GM18951 (cell line): Measurements from ENCODE around the gene ADH1C.

Source experiments
- POLR2A ChIP-seq: IDR thresholded peaks from 4 replicates; pipeline ENCODE4 v1.6.1; 2011; ENCODE audit warnings: mild to moderate bottlenecking; ENCODE audit not compliant: insufficient read length, insufficient read depth; ENCODE audit errors: extremely low read depth
- in situ Hi-C: fragments of 300-500 bp; cut with MboI; formaldehyde crosslinking; loops from one replicate; pipeline ENCODE4 v1.12.0; 2022; ENCODE audit warnings: low sequenced_read_pairs, mixed read lengths, inconsistent platforms; ENCODE audit not compliant: unreplicated experiment

The ADH1C gene

DNA sequence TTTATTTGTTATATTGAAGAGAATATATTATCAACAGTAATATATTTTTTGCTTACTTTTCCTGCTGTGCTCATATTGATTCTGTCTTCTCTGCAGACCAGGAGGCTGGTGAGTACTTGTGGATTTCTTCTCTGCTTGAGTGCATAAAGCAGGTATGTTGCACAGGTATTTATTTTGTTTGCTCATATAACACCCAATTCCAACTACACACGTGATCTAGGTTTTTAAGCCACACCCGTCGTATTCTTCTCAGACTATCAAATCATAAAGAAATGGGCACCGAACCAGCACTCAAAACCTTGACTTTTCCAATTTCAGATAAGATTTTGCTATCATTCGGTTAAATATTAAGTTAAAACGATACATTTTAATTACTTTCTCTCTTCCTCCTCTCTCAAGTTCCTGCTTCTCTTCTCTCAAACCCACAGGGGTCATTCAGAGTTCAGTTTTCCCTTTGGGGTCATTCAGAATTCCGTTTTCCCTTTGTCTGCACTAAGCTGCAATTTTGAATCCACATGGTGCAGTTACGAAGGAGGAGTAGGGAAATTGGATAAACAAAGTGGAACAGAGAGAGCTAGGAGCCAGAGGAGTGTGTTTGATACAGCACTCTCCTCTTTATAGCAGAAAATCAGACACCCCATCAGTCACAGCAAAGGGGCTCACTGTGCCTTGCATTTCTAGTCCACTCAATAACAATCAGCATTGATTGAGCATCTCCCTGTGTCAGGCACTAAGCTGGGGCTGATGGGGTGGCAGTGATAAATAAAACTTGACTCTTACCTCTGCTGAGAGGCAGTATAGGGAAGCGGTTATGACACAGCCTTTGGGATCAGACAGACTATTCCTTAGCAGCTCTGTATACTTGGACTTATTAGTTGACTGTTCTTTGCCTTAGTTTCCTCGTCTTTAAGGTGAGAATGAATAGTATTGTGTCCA lies at the start of gene ADH1C:
Gene ADH1C, minus strand, starts transcription at position 145 of the 936 bp plus-strand sequence. Its CDS starts 71 bp downstream, at position 74.
- no peak for TF ChIP-seq POLR2A
- in situ Hi-C loops: no loop called here

- in situ Hi-C loops: loop anchor here (10.0 kb wide), 1 partner anchor 276 kb away; no protein-coding TSS in a partner anchor
- TF ChIP-seq POLR2A: no peak
Observed at GRCh38 chr4:99400831-99401230, 48.3 kb upstream of the ADH1C start.

DNA sequence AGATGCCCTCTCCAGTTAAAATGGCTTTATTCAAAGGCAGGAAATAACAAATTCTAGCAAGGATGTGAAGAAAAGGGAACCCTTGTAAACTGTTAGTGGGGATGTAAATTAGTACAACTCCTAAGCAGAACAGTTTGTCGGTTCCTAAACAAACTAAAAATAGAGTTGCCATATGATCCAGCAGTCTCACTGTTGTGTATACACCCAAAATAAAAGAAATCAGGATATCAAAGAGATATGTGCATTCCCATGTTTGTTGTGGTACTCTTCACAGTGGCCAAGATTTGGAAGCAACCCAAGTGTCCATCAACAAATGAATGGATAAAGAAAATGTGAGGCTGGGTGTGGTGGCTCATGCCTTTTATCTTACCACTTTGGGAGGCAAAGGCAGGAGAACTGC lies 46.5 kb upstream of the ADH1C start:
- in situ Hi-C loops: no loop called here
- TF ChIP-seq POLR2A: no peak

GRCh38 chr4:99395595-99396364 lies 43.2 kb upstream of the ADH1C start:
- no peak for TF ChIP-seq POLR2A
- in situ Hi-C loops: no loop called here

DNA sequence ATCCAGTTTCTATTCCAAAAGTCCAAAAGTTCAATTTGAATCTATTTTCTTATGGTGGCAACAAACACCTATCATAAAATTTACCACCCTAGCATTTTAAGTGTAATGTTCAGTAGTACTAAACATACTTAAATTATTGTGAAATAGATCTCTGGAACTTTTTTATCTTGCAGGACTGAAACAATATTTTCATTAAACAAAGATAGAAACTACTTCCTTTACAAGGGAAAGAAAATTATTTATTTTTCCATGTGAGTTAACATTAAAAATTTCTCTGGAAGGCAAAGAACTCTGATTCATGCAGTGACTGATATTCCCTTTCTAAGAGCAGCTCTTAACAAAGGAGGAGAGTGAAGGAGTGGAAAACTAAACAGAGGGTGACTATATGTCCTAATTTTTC lies 42.4 kb upstream of the ADH1C start:
- no peak for TF ChIP-seq POLR2A
- in situ Hi-C loops: no loop called here

GRCh38 chr4:99390055-99390454 lies 37.5 kb upstream of the ADH1C start:
- in situ Hi-C loops: no loop called here
- no peak for TF ChIP-seq POLR2A

GRCh38 chr4:99389606-99390005 lies 37.1 kb upstream of the ADH1C start:
- TF ChIP-seq POLR2A: no peak
- in situ Hi-C loops: no loop called here

DNA sequence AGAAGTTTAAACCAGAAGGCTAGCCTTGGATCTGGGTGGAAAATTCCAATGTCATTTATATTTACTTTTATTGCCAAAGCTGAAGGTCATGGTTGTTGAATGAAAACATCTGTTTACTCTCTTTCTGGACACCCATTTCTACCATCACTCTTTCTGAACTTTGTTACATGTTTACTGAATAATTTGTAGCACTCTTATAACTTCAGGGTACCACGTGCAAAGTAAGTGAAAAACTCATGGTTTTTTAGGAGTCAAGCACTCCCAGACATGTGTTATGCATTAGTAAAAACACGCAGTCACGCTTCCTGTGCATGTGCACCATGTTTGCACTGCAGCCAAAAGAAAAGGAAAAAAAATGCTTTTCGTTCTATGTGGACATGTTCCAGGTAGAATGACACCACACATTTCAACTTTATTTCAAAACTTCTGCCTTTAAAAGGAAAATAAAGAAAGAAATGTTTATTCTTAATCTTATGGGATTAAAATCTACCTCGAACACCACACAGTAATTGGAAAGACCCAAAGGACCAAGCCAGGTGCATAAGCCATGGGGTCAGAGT lies 31.4 kb upstream of the ADH1C start:
- in situ Hi-C loops: no loop called here
- TF ChIP-seq POLR2A: no peak

DNA sequence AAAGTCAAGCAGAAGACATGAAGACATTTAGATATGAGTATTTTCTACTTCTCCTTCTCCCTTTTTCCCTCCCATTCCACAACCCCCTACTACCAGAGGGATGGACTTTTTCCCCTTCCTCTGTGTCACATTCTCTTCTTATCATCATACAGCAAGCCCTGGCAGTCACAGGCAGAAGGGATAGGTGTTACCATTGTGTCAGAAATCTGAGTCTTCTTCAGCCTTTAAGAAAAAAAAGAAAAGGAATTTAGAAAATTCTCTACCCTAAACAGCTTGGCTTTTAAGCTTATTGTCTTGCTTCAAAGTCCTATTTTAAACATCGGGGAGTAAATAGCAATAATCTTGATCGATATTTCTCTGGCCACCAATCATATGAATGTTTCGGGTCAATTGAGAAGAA lies 30.9 kb upstream of the ADH1C start:
- no peak for TF ChIP-seq POLR2A
- in situ Hi-C loops: no loop called here

GRCh38 chr4:99382745-99383360 lies 30.3 kb upstream of the ADH1C start:
- in situ Hi-C loops: no loop called here
- no peak for TF ChIP-seq POLR2A

GRCh38 chr4:99381588-99382175 lies 29.1 kb upstream of the ADH1C start:
- no peak for TF ChIP-seq POLR2A
- in situ Hi-C loops: no loop called here

GRCh38 chr4:99379571-99379970 lies 27.0 kb upstream of the ADH1C start:
- TF ChIP-seq POLR2A: no peak
- in situ Hi-C loops: no loop called here
